ENCODE data around the gene NOL4L.

NOL4L gene

GRCh38 chr20:32560482-32560988 is 24.6 kb downstream of the NOL4L start:
- no peak overlapping the region for H3K27ac ChIP-seq
- TF ChIP-seq, protein P1, sequence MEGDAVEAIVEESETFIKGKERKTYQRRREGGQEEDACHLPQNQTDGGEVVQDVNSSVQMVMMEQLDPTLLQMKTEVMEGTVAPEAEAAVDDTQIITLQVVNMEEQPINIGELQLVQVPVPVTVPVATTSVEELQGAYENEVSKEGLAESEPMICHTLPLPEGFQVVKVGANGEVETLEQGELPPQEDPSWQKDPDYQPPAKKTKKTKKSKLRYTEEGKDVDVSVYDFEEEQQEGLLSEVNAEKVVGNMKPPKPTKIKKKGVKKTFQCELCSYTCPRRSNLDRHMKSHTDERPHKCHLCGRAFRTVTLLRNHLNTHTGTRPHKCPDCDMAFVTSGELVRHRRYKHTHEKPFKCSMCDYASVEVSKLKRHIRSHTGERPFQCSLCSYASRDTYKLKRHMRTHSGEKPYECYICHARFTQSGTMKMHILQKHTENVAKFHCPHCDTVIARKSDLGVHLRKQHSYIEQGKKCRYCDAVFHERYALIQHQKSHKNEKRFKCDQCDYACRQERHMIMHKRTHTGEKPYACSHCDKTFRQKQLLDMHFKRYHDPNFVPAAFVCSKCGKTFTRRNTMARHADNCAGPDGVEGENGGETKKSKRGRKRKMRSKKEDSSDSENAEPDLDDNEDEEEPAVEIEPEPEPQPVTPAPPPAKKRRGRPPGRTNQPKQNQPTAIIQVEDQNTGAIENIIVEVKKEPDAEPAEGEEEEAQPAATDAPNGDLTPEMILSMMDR (conservative IDR thresholded peaks at IDR 0.05), result no peak

DNA sequence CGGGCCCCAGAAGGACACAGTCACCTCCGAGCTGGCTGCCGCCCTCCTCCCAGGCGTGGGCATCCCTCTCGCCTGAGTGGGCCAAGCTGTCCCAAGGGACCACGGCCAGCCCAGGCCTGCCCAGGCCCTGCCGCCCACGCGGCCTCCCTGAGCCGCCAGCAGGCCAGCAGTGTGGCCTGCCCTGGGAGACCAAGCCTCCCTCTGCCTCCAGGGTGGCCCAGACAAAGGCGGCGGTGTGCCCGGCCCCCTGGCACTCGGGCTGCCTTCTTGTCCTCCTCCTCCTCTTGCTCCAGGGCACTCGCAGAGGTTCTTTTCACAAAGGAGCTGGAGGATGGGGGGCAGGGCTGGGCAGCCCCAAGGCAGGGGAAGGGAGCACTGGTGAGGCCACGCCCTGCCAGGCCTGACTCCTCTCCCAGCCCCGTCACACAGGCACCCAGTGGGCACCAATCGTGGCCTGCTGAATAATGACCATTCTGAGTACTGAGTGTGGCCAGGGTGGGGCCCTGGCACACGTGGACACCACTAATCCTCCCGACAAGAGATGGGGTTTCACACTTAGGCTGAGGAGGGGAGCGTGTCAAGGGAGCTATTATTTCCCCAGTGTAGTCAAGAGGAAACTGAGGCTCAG is 25.3 kb downstream of the NOL4L start:
- no peak overlapping the region for H3K27ac ChIP-seq
- TF ChIP-seq, protein P1 (conservative IDR thresholded peaks at IDR 0.05), result no peak

- no peak overlapping the region for H3K27ac ChIP-seq
- TF ChIP-seq, protein P1 (conservative IDR thresholded peaks at IDR 0.05), result no peak
These were observed 25.9 kb downstream of the NOL4L start for GRCh38 chr20:32559205-32559752.

DNA sequence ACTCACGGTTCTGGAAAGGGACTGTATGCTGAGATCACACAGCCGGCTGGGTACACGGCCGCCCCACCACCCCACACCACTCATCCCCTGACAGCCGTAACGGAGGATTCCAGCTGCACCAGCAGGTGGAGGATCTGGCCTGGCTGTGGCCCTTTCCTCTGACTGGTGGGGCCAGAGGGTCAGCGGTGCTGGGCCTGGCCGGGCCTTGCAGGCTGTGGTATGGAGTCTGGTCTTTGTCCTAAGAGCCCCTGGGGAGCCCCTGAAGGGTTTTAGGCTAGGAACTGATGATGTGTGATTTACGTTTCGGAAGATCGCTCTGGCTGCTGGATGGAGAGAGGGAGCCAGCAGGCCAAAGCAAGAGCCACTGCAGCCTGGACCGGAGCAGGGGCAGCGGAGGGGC is 26.6 kb downstream of the NOL4L start:
- H3K27ac ChIP-seq, result no peak overlapping the region
- TF ChIP-seq, protein P1 (conservative IDR thresholded peaks at IDR 0.05), result no peak

- no peak overlapping the region for H3K27ac ChIP-seq
- TF ChIP-seq, protein P1 (conservative IDR thresholded peaks at IDR 0.05), result no peak
These were observed 27.8 kb downstream of the NOL4L start for GRCh38 chr20:32557319-32557718.

GRCh38 chr20:32556312-32557184 is 28.6 kb downstream of the NOL4L start:
- TF ChIP-seq, protein P1 (conservative IDR thresholded peaks at IDR 0.05), result no peak
- no peak overlapping the region for H3K27ac ChIP-seq

DNA sequence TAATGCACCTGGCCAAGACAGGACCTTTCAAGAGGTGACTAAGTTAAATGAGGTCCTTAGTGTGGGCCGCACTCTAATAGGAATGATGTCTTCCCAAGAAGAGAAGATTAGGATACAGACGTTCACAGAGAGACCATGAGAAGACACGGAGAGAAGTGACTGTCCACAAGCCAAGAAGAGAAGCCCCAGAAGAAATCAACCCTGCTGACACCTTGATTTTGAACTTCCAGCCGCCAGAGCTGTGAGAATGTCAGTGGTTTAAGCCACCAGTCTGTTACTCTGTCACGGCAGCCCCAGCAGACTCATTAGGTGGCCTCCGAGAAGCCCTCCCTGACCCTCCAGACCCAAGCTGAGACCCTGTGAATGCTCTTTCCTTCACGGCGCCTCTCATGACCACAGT is 29.5 kb downstream of the NOL4L start:
- TF ChIP-seq, protein P1 (conservative IDR thresholded peaks at IDR 0.05), result no peak
- no peak overlapping the region for H3K27ac ChIP-seq
